ENCODE data around the gene MAOA.

DNA sequence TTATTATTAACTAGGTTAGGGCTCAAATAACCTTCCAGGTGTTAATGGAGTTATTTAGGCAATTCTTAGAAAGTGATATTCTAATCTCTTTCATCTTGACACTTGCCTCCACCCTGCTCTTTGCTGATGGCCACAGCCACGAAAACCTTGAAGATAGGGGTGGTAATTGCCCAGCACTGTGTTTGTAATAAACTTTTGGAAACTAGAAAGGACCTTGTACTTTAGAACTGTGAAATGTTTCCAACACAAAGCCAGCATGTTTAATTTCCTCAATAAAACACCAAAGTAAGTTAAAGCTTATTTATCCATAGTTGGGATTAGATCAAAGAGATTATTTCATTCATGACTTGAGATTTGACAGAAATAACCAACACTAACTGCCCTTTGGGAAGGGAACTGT is 78.3 kb downstream of the MAOA start:
- no peak for TF ChIP-seq TAF1 (IDR thresholded peaks at IDR 0.05; ENCODE audit: low read depth)
- no peak for TF ChIP-seq EP300 (IDR thresholded peaks at IDR 0.05; ENCODE audit: borderline replicate concordance)
- TF ChIP-seq CEBPB (IDR thresholded peaks at IDR 0.05): no peak
- TF ChIP-seq, protein P1, sequence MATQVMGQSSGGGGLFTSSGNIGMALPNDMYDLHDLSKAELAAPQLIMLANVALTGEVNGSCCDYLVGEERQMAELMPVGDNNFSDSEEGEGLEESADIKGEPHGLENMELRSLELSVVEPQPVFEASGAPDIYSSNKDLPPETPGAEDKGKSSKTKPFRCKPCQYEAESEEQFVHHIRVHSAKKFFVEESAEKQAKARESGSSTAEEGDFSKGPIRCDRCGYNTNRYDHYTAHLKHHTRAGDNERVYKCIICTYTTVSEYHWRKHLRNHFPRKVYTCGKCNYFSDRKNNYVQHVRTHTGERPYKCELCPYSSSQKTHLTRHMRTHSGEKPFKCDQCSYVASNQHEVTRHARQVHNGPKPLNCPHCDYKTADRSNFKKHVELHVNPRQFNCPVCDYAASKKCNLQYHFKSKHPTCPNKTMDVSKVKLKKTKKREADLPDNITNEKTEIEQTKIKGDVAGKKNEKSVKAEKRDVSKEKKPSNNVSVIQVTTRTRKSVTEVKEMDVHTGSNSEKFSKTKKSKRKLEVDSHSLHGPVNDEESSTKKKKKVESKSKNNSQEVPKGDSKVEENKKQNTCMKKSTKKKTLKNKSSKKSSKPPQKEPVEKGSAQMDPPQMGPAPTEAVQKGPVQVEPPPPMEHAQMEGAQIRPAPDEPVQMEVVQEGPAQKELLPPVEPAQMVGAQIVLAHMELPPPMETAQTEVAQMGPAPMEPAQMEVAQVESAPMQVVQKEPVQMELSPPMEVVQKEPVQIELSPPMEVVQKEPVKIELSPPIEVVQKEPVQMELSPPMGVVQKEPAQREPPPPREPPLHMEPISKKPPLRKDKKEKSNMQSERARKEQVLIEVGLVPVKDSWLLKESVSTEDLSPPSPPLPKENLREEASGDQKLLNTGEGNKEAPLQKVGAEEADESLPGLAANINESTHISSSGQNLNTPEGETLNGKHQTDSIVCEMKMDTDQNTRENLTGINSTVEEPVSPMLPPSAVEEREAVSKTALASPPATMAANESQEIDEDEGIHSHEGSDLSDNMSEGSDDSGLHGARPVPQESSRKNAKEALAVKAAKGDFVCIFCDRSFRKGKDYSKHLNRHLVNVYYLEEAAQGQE (IDR thresholded peaks at IDR 0.05; ENCODE audit: low read depth): no peak
- no peak for TF ChIP-seq YY1 (IDR thresholded peaks at IDR 0.05; ENCODE audit: low read depth)
